ENCODE measurements around the gene MORN5.

The MORN5 gene

GRCh38 chr9:122112238-122112637 is 47.5 kb upstream of the MORN5 start:
- no peak overlapping the region for H3K4me3 ChIP-seq (IDR thresholded peaks at IDR 0.05; ENCODE audit: insufficient read depth, low read depth, low read length)
- no peaks in the 10 kb centered on the region for H3K79me2 ChIP-seq (ENCODE audit: insufficient read depth, low read depth)
- no peak overlapping the region for H3K4me2 ChIP-seq
- no peak overlapping the region for H3K27ac ChIP-seq
- H2AFZ ChIP-seq (ENCODE audit: low read depth) = no peak overlapping the region
- no peak for TF ChIP-seq CTCF (conservative IDR thresholded peaks at IDR 0.05; ENCODE audit: low read depth, low read length)
- H4K20me1 ChIP-seq (ENCODE audit: insufficient read depth) = no peaks in the 10 kb centered on the region
- H3K36me3 ChIP-seq (ENCODE audit: insufficient read depth) = no peaks in the 10 kb centered on the region
- H3K9ac ChIP-seq = no peak overlapping the region
- H3K4me1 ChIP-seq (ENCODE audit: low read depth, poor library complexity, severe bottlenecking) = no peaks in the 10 kb centered on the region
- H3K27me3 ChIP-seq (ENCODE audit: insufficient read depth, low read depth) = peaks cover 8% of the 10 kb centered on the region; the same call in 1 of the 2 replicates

- no peak overlapping the region for H3K27ac ChIP-seq
- H3K9ac ChIP-seq = no peak overlapping the region
- no peak overlapping the region for H2AFZ ChIP-seq (ENCODE audit: low read depth)
- TF ChIP-seq CTCF (conservative IDR thresholded peaks at IDR 0.05; ENCODE audit: low read depth, low read length) = no peak
- no peaks in the 10 kb centered on the region for H3K79me2 ChIP-seq (ENCODE audit: insufficient read depth, low read depth)
- H4K20me1 ChIP-seq (ENCODE audit: insufficient read depth) = no peaks in the 10 kb centered on the region
- H3K4me3 ChIP-seq (IDR thresholded peaks at IDR 0.05; ENCODE audit: insufficient read depth, low read depth, low read length) = no peak overlapping the region
- H3K27me3 ChIP-seq (ENCODE audit: insufficient read depth, low read depth) = peaks cover 8% of the 10 kb centered on the region; the same call in 1 of the 2 replicates
- H3K4me1 ChIP-seq (ENCODE audit: low read depth, poor library complexity, severe bottlenecking) = no peaks in the 10 kb centered on the region
- no peak overlapping the region for H3K4me2 ChIP-seq
- H3K36me3 ChIP-seq (ENCODE audit: insufficient read depth) = no peaks in the 10 kb centered on the region
Measured at GRCh38 chr9:122113574-122113973, 46.1 kb upstream of the MORN5 start.

- no peak overlapping the region for H3K4me2 ChIP-seq
- H3K4me3 ChIP-seq (IDR thresholded peaks at IDR 0.05; ENCODE audit: insufficient read depth, low read depth, low read length) = no peak overlapping the region
- H3K36me3 ChIP-seq (ENCODE audit: insufficient read depth) = no peaks in the 10 kb centered on the region
- no peak overlapping the region for H3K9ac ChIP-seq
- no peak overlapping the region for H3K27ac ChIP-seq
- H3K79me2 ChIP-seq (ENCODE audit: insufficient read depth, low read depth) = no peaks in the 10 kb centered on the region
- no peak overlapping the region for H2AFZ ChIP-seq (ENCODE audit: low read depth)
- no peaks in the 10 kb centered on the region for H4K20me1 ChIP-seq (ENCODE audit: insufficient read depth)
- peaks cover 8% of the 10 kb centered on the region; the same call in 1 of the 2 replicates for H3K27me3 ChIP-seq (ENCODE audit: insufficient read depth, low read depth)
- TF ChIP-seq CTCF (conservative IDR thresholded peaks at IDR 0.05; ENCODE audit: low read depth, low read length) = no peak
- H3K4me1 ChIP-seq (ENCODE audit: low read depth, poor library complexity, severe bottlenecking) = no peaks in the 10 kb centered on the region
Measured at GRCh38 chr9:122115176-122116035, 44.3 kb upstream of the MORN5 start.

GRCh38 chr9:122116040-122116439 is 43.7 kb upstream of the MORN5 start:
- H3K79me2 ChIP-seq (ENCODE audit: insufficient read depth, low read depth) = no peaks in the 10 kb centered on the region
- H3K4me2 ChIP-seq = no peak overlapping the region
- no peak overlapping the region for H3K27ac ChIP-seq

More at GRCh38 chr9:122116040-122116439, 43.7 kb upstream of the MORN5 start:
- TF ChIP-seq CTCF (conservative IDR thresholded peaks at IDR 0.05; ENCODE audit: low read depth, low read length) = no peak
- H3K27me3 ChIP-seq (ENCODE audit: insufficient read depth, low read depth) = peaks cover 8% of the 10 kb centered on the region; the same call in 1 of the 2 replicates
- no peaks in the 10 kb centered on the region for H4K20me1 ChIP-seq (ENCODE audit: insufficient read depth)
- H2AFZ ChIP-seq (ENCODE audit: low read depth) = no peak overlapping the region
- no peaks in the 10 kb centered on the region for H3K36me3 ChIP-seq (ENCODE audit: insufficient read depth)
- H3K4me1 ChIP-seq (ENCODE audit: low read depth, poor library complexity, severe bottlenecking) = no peaks in the 10 kb centered on the region
- H3K9ac ChIP-seq = no peak overlapping the region
- no peak overlapping the region for H3K4me3 ChIP-seq (IDR thresholded peaks at IDR 0.05; ENCODE audit: insufficient read depth, low read depth, low read length)

All from KMS-11 (cell line).